ENCODE results near the gene CAPN2.

- TF ChIP-seq CTCF (IDR thresholded peaks at IDR 0.05) (no peak), POLR2A (IDR thresholded peaks at IDR 0.05) (no peak)
These were observed 3.3 kb downstream of the CAPN2 start for GRCh38 chr1:223715604-223716172.

All from prostate gland (tissue), 2 donors.